GM19240 (cell line): ENCODE results near the gene HIBADH.
"Not testable (repeated sequence)": the region's sequence is repeated elsewhere in the genome, so short reads cannot be mapped to it uniquely, and the experiment has no call there.

ENCODE experiments used
- DNase-seq: peaks from one replicate; pipeline ENCODE4 v3.0.0; 2011; ENCODE audit warnings: low spot score; ENCODE audit not compliant: insufficient read length

The HIBADH gene

GRCh38 chr7:27680610-27681009 lies 17.9 kb upstream of the HIBADH start:
- DNase-seq = no peak

GRCh38 chr7:27678617-27679260 lies 16.1 kb upstream of the HIBADH start:
- no peak for DNase-seq

GRCh38 chr7:27677912-27678612 lies 15.4 kb upstream of the HIBADH start:
- DNase-seq = no peak

DNA sequence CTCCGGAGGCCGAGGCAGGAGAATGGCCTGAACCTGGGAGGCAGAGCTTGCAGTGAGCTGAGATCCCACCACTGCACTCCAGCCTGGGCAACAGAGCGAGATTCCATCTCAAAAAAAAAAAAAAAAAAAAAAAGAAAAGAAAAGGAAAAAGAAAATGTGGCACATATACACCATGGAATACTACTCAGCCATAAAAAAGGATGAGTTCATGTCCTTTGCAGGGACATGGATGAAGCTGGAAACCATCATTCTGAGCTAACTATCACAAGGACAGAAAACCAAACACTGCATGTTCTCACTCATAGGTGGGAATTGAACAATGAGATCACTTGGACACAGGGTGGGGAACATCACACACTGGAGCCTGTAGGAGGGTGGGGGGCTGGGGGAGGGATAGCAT lies 11.4 kb upstream of the HIBADH start:
- DNase-seq = not testable (repeated sequence)

- no peak for DNase-seq
Observed at GRCh38 chr7:27671675-27672074, 9.0 kb upstream of the HIBADH start.

GRCh38 chr7:27670676-27671075 lies 8.0 kb upstream of the HIBADH start:
- DNase-seq = no peak

DNA sequence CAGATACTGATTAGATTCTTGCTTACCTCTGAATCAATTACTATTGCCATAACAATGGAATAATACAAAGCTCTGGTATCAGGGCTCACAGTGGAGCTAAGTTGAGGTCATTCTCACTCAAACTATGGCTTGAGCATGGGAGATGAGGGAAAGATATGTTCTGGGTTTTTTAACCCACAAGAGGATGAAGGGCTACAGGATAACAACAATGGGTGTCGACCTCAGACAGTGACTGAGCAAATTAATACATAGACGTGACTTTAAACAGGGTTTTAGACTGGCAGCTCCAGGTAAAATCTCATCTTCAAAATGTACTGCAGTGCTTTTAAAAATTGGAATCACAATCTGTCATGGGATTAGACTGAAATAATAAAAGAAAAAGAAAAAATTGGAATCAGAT lies 7.5 kb upstream of the HIBADH start:
- no peak for DNase-seq

GRCh38 chr7:27665531-27665930 lies 2.8 kb upstream of the HIBADH start:
- no peak for DNase-seq

DNA sequence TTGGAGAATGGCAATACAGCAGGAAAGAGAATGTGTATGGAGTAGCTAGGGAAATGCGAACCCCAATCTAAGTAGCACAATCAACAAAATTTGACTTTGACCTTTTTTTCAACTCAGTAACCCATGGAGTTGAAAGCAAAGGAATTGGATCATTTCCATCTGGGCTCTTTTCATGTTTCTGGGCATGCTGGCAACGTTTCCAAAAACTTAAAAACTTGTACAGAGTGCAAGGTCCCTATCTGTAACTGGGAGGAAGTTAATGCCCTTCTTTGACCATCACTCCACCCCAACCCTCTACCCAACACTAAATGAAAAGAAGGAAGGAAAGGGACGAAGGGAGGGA lies 1.3 kb upstream of the HIBADH start:
- DNase-seq = no peak

DNA sequence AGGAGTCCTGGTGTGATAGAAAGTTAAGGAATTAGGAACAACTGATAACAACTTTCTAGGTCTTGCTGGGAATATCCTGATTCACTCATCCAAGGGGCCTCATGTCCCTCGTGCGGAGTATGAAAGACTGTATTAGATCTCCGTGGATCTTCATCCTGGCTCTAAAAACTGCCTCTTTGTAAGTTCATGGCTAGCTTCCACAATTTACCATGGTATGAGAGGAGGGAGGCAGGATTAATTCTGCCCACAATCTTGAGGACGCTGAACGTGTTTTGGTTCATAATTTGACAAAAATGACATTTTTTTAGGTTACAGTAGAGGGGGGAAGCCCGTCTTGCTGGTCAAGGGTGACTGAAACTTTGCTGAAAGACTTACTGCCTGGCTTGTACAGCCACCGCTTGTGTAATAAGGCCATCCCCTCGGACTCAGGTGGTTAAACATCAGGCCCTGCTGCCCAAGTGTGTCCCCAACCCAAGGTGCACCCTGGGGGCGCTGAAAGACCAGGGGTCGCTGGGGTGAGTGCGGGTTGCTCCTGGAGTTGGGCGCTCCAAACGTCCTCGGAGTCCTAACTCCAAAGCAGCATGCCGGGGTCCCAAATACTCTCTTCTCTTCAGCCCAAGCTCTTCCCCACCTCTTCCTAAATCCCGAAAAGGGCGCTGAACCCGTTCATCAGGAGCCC lies 733 bp downstream of the HIBADH start:
- DNase-seq = no peak

DNA sequence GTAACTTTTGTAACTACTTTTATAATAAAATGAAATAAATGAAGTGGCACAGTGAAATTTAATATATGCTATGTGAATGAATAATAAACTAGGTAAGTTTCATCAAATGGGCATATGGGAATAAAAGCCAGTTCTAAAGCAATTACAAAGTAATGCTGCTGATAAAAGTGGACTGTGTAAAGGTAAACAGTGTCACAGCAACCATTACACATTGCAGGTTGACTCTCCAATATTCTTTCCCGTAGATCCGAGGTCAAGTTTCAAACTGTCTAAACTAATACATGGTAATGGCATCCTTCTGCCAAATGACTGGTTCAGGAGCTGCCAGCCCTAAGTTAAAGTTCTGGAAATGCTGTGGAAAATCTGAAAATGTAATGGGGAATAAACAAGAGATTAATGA lies 6.0 kb downstream of the HIBADH start:
- DNase-seq = no peak

DNA sequence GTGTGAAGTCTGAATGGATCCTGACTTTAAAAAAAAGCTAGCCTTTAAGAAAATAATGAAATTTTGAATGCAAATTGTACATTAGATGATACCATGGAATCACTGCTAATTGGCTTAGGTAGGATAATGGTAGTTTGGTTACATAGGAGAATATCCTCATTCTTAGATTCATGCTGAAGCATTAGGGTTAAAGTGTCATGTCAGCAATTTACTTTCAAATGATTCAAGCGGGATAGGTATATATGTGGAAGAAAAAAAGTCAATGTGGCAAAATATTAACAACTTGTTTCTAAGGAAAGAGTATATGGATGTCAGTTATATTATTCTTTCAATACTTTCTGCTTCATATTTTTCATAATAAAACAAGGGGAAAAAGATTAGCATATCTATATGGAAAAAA lies 7.5 kb downstream of the HIBADH start:
- DNase-seq = no peak

GRCh38 chr7:27652518-27652917 lies 10.2 kb downstream of the HIBADH start:
- DNase-seq = no peak

DNA sequence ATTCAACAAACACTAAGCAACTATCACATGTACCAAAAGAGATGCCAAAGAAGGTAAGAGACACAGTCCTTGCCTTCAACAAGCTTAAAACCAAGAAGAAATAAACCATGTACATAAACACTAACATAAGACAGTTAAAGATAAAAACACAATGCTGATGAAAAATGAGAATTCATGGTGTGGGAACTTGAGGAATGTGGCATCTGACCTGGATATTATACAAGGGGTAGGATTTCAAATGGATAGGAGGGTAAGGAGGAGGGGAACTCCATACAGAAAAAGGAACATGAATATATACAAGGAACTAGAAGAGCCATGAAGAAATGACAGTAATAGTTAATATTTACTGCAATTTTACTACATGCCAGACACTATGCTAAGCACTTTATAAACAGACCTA lies 11.0 kb downstream of the HIBADH start:
- no peak for DNase-seq

DNA sequence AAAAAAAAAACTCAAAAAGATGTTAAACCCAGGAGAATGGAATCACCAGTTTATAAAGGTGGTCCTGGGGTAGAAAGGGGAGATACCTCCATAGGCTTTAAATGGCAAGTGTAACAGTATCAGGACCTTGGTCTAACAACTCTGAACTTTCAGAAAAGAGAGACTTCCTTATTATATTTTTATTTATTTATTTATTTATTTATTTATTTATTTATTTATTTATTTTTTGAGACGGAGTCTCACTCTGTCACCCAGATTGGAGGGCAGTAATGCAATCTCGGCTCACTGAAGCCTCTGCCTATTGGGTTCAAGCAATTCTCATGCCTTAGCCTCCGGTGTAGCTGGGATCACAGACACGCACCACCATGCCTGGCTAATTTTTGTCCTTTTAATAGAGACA lies 12.4 kb downstream of the HIBADH start:
- DNase-seq = no peak

- DNase-seq = no peak
Observed at GRCh38 chr7:27647489-27647888, 15.2 kb downstream of the HIBADH start.

- DNase-seq = no peak
Observed at GRCh38 chr7:27647046-27647445, 15.6 kb downstream of the HIBADH start.

- no peak for DNase-seq
Observed at GRCh38 chr7:27642271-27642670, 20.4 kb downstream of the HIBADH start.

- no peak for DNase-seq
Observed at GRCh38 chr7:27641581-27642230, 21.0 kb downstream of the HIBADH start.

DNA sequence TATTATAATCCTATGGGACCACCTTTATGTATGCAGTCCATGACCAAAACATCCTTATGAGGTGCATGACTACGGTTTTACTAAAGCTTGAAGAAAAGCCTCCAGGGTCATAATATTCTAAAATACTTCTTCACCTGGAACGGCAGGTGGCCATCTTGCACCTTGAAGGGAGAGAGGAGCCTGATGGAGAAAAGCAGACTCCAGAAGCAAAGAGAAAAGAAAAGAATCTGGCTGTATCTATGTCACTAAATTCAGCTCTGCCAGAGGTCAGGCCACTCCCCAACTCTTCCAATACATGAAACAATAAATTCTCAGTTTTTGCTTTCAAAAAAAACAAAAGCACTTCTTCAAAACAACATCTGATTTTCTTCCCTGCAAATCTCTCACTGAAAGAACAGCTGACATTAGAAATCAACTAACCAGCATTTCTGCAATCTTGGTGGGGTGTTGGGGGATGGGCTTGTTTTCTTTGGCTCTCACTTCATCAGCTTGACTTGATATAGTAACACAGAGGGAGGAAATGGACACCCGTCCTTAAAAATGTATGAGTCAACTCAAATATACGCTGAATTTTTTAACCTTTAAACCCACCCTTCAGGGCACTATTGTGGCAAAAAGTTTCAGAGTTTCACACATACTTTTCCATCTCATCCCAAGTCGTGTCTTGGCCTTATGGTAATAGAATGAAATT lies 21.7 kb downstream of the HIBADH start:
- no peak for DNase-seq

DNA sequence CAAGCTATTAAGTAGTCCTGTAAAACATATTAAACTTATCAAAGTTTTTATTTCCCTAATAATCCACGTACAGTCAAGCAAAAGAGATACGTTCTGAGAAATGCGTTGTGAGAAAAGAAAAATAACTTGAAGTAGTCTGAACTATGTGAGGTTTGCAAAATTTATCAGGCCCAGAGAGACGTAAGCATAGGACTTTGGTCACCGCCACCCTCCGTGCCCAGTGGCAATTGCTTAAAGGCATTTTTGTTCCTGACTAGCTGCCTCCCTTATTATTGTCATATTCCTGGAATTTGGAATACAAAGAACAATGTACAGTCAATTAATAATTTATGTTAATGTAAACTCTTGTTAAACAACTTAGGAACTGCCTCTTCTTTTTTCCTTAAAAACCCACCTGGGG lies 22.8 kb downstream of the HIBADH start:
- DNase-seq = no peak

DNA sequence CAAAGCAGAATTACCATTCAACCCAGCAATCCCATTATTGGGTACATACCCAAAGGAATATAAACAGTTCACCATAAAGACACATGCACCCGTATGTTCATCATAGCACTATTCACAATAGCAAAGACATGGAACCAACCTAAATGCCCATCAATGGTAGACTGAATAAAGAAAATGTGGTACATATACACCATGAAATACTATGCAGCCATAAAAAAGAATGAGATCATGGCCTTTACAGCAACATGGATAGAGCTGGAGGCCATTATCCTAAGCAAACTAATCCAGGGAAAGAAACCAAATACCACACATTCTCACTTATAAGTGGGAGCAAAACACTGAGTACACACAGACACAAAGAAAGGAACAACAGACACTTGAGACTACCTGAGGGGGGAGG lies 23.6 kb downstream of the HIBADH start:
- DNase-seq = not testable (repeated sequence)
